Central memory CD8-positive, alpha-beta T cell (primary cell): ENCODE measurements around the gene LGR4.
"Not testable (repeated sequence)": the region's sequence is repeated elsewhere in the genome, so short reads cannot be mapped to it uniquely, and the experiment has no call there.

Experiments
- ATAC-seq: fragments of 150-1000 bp; cut with Tn5 transposase; replicated peaks from 2 replicates; pipeline ENCODE4 v1.10.0; 2022; ENCODE audit warnings: mild to moderate bottlenecking, moderate FRiP score, moderate number of reproducible peaks; ENCODE audit not compliant: poor library complexity, severe bottlenecking; ENCODE audit errors: extremely low read depth
- DNase-seq, 2 donors: peaks; one replicate each; pipeline ENCODE4 v3.0.0; 2021; ENCODE audit warnings: low spot score in 2 of 2
- H3K27ac Mint-ChIP-seq: one replicate; pipeline ENCODE4 v1.8.0; 2022; ENCODE audit warnings: low read depth, mild to moderate bottlenecking, moderate library complexity, mixed read lengths
- H3K27me3 Mint-ChIP-seq: one replicate; pipeline ENCODE4 v1.8.0; 2022; ENCODE audit warnings: mixed read lengths
- H3K36me3 Mint-ChIP-seq: one replicate; pipeline ENCODE4 v1.8.0; 2022; ENCODE audit warnings: mild to moderate bottlenecking, moderate library complexity, mixed read lengths; ENCODE audit not compliant: insufficient read depth
- H3K4me1 Mint-ChIP-seq: one replicate; pipeline ENCODE4 v1.8.0; 2022; ENCODE audit warnings: mixed read lengths
- H3K4me3 Mint-ChIP-seq: one replicate; pipeline ENCODE4 v1.8.0; 2022; ENCODE audit warnings: mild to moderate bottlenecking, moderate library complexity, mixed read lengths
- H3K9me3 Mint-ChIP-seq: one replicate; pipeline ENCODE4 v1.8.0; 2022; ENCODE audit warnings: mixed read lengths

LGR4 gene

GRCh38 chr11:27472398-27473016 lies at the start of gene LGR4:
Gene LGR4, minus strand, starts transcription at chr11:27472790. Its CDS starts 488 bp downstream, at chr11:27472302.
- H3K27ac Mint-ChIP-seq = peak within 1 kb of the TSS; percentile 87
- DNase-seq = peak; percentile 24 to 32
- peak within 1 kb of the TSS; percentile 93 for H3K4me3 Mint-ChIP-seq
- peaks cover 43% of the 10 kb centered on the region for H3K27me3 Mint-ChIP-seq
- peaks cover 23% of the 10 kb centered on the region for H3K4me1 Mint-ChIP-seq
- peak; percentile 83 for ATAC-seq
- peaks cover 1% of the 10 kb centered on the region for H3K36me3 Mint-ChIP-seq
- H3K9me3 Mint-ChIP-seq = no peaks in the 10 kb centered on the region

- H3K4me3 Mint-ChIP-seq = no peak overlapping the region
These were observed 47.6 kb upstream of the LGR4 start for GRCh38 chr11:27520226-27520625.

GRCh38 chr11:27518518-27518917 lies 45.9 kb upstream of the LGR4 start:
- H3K36me3 Mint-ChIP-seq = no peaks in the 10 kb centered on the region
- ATAC-seq (no peak), DNase-seq (no peak)
- H3K27ac Mint-ChIP-seq = no peak overlapping the region
- H3K27me3 Mint-ChIP-seq = peaks cover 17% of the 10 kb centered on the region
- H3K9me3 Mint-ChIP-seq = no peaks in the 10 kb centered on the region
- H3K4me1 Mint-ChIP-seq = no peaks in the 10 kb centered on the region
- no peak overlapping the region for H3K4me3 Mint-ChIP-seq

More at GRCh38 chr11:27520226-27520625, 47.6 kb upstream of the LGR4 start:
- Mint-ChIP-seq H3K9me3 (no peaks in the 10 kb centered on the region), H3K36me3 (no peaks in the 10 kb centered on the region), H3K4me1 (no peaks in the 10 kb centered on the region), H3K27ac (no peak overlapping the region), H3K27me3 (peaks cover 17% of the 10 kb centered on the region)
- ATAC-seq = no peak
- DNase-seq = no peak

- H3K4me3 Mint-ChIP-seq, ATAC-seq, H3K27ac Mint-ChIP-seq, H3K36me3 Mint-ChIP-seq, DNase-seq, H3K4me1 Mint-ChIP-seq, H3K9me3 Mint-ChIP-seq: not testable (repeated sequence)
- peaks cover 17% of the 10 kb centered on the region for H3K27me3 Mint-ChIP-seq
These were observed 44.9 kb upstream of the LGR4 start for GRCh38 chr11:27517490-27517889.

GRCh38 chr11:27514558-27514957 lies 42.0 kb upstream of the LGR4 start:
- Mint-ChIP-seq H3K27me3 (peaks cover 17% of the 10 kb centered on the region), H3K9me3 (no peaks in the 10 kb centered on the region), H3K4me1 (no peaks in the 10 kb centered on the region), H3K4me3 (no peak overlapping the region), H3K27ac (no peak overlapping the region), H3K36me3 (no peaks in the 10 kb centered on the region)
- DNase-seq = no peak
- ATAC-seq = no peak

- DNase-seq (no peak), ATAC-seq (no peak)
- no peaks in the 10 kb centered on the region for H3K9me3 Mint-ChIP-seq
- no peaks in the 10 kb centered on the region for H3K4me1 Mint-ChIP-seq
- H3K27me3 Mint-ChIP-seq = peaks cover 15% of the 10 kb centered on the region
- peaks cover 2% of the 10 kb centered on the region for H3K36me3 Mint-ChIP-seq
- H3K4me3 Mint-ChIP-seq = no peak overlapping the region
- H3K27ac Mint-ChIP-seq = no peak overlapping the region
These were observed 41.5 kb upstream of the LGR4 start for GRCh38 chr11:27514076-27514475.

GRCh38 chr11:27513389-27513788 lies 40.8 kb upstream of the LGR4 start:
- no peak for ATAC-seq
- H3K4me1 Mint-ChIP-seq = peaks cover 4% of the 10 kb centered on the region
- H3K9me3 Mint-ChIP-seq = peaks cover under 1% of the 10 kb centered on the region
- no peak overlapping the region for H3K4me3 Mint-ChIP-seq
- H3K27ac Mint-ChIP-seq = no peak overlapping the region
- peaks cover 2% of the 10 kb centered on the region for H3K36me3 Mint-ChIP-seq
- H3K27me3 Mint-ChIP-seq = peaks cover 8% of the 10 kb centered on the region
- DNase-seq = no peak

GRCh38 chr11:27512238-27512637 lies 39.6 kb upstream of the LGR4 start:
- no peak for DNase-seq
- Mint-ChIP-seq H3K4me3 (no peak overlapping the region), H3K27ac (no peak overlapping the region), H3K27me3 (no peaks in the 10 kb centered on the region), H3K4me1 (peaks cover 15% of the 10 kb centered on the region), H3K36me3 (peaks cover 10% of the 10 kb centered on the region), H3K9me3 (peaks cover 5% of the 10 kb centered on the region)
- no peak for ATAC-seq

GRCh38 chr11:27509908-27510307 lies 37.3 kb upstream of the LGR4 start:
- H3K4me3 Mint-ChIP-seq = no peak overlapping the region
- no peaks in the 10 kb centered on the region for H3K27me3 Mint-ChIP-seq
- peaks cover 25% of the 10 kb centered on the region for H3K36me3 Mint-ChIP-seq
- ATAC-seq = no peak
- H3K4me1 Mint-ChIP-seq = peaks cover 25% of the 10 kb centered on the region
- no peak for DNase-seq
- H3K9me3 Mint-ChIP-seq = peaks cover 5% of the 10 kb centered on the region
- no peak overlapping the region for H3K27ac Mint-ChIP-seq

- Mint-ChIP-seq H3K4me3 (peak overlapping the region; percentile 89), H3K27me3 (no peaks in the 10 kb centered on the region), H3K4me1 (peaks cover 33% of the 10 kb centered on the region), H3K36me3 (peaks cover 26% of the 10 kb centered on the region), H3K27ac (peak overlapping the region; percentile 93), H3K9me3 (peaks cover 5% of the 10 kb centered on the region)
- DNase-seq (no peak), ATAC-seq (no peak)
These were observed 35.1 kb upstream of the LGR4 start for GRCh38 chr11:27507557-27508322.

- peaks cover 5% of the 10 kb centered on the region for H3K9me3 Mint-ChIP-seq
- H3K27me3 Mint-ChIP-seq = no peaks in the 10 kb centered on the region
- peaks cover 40% of the 10 kb centered on the region for H3K4me1 Mint-ChIP-seq
- ATAC-seq (peak; percentile 94), DNase-seq (peak; percentile 76 to 87)
- peak within 1 kb of the TSS; percentile 93 for H3K27ac Mint-ChIP-seq
- H3K36me3 Mint-ChIP-seq = peaks cover 31% of the 10 kb centered on the region
- H3K4me3 Mint-ChIP-seq = peak within 1 kb of the TSS; percentile 89
These were observed 33.9 kb upstream of the LGR4 start, which contains the start of gene LIN7C for GRCh38 chr11:27506200-27507182. Gene LIN7C, minus strand, starts transcription at chr11:27506769. Its CDS starts 17 bp downstream, at chr11:27506752.

- H3K36me3 Mint-ChIP-seq = peaks cover 33% of the 10 kb centered on the region
- ATAC-seq (peak; percentile 1), DNase-seq (no peak)
- peaks cover 40% of the 10 kb centered on the region for H3K4me1 Mint-ChIP-seq
- peaks cover 5% of the 10 kb centered on the region for H3K9me3 Mint-ChIP-seq
- H3K27ac Mint-ChIP-seq = peak overlapping the region; percentile 93
- peak overlapping the region; percentile 89 for H3K4me3 Mint-ChIP-seq
- H3K27me3 Mint-ChIP-seq = no peaks in the 10 kb centered on the region
These were observed 33.2 kb upstream of the LGR4 start for GRCh38 chr11:27505781-27506180.
